Astrocyte of the cerebellum (primary cell): ENCODE measurements around the gene GRIK2.
"Not testable (repeated sequence)": the region's sequence is repeated elsewhere in the genome, so short reads cannot be mapped to it uniquely, and the experiment has no call there.

ENCODE experiments used
- DNase-seq: peaks from one replicate; pipeline ENCODE4 v3.0.0-alpha.2; 2011; ENCODE audit warnings: low read depth
- H3K4me3 ChIP-seq: 2 replicates; pipeline ENCODE4 v1.5.1; 2011; ENCODE audit warnings: mild to moderate bottlenecking, low read depth, low read length, moderate library complexity
- in situ Hi-C: cut with HindIII; loops from 2 replicates; pipeline ENCODE4 v1.10.0; 2017; ENCODE audit warnings: low sequenced_read_pairs
- TF ChIP-seq, protein P1 (sequence below): IDR thresholded peaks from 2 replicates; pipeline ENCODE4 v1.5.1; 2012; ENCODE audit warnings: low read length, low read depth, moderate library complexity, mild to moderate bottlenecking; ENCODE audit errors: missing control alignments

The GRIK2 gene

DNA sequence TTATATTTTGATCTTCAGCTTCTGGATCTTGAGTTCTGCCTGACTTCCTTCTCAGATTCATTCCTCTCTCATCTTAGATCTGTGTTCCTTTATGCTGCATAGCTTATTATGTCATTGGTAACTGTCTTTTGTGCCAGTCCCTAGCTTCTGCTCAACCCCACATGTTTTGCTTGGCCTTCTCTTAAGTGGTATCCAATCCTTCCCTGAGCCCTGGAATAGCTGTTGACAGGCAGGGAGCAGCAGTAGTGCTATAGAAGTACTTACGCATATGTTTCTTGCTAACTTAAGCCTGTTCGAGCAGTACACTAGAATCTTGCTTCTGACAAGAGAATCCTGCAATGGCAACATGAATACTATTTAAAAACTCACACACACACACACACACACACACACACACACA lies 13.6 kb upstream of the GRIK2 start:
- no peak for DNase-seq
- H3K4me3 ChIP-seq, result no peak overlapping the region
- in situ Hi-C loops, result no loop called here
- TF ChIP-seq, protein P1, sequence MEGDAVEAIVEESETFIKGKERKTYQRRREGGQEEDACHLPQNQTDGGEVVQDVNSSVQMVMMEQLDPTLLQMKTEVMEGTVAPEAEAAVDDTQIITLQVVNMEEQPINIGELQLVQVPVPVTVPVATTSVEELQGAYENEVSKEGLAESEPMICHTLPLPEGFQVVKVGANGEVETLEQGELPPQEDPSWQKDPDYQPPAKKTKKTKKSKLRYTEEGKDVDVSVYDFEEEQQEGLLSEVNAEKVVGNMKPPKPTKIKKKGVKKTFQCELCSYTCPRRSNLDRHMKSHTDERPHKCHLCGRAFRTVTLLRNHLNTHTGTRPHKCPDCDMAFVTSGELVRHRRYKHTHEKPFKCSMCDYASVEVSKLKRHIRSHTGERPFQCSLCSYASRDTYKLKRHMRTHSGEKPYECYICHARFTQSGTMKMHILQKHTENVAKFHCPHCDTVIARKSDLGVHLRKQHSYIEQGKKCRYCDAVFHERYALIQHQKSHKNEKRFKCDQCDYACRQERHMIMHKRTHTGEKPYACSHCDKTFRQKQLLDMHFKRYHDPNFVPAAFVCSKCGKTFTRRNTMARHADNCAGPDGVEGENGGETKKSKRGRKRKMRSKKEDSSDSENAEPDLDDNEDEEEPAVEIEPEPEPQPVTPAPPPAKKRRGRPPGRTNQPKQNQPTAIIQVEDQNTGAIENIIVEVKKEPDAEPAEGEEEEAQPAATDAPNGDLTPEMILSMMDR, result no peak

DNA sequence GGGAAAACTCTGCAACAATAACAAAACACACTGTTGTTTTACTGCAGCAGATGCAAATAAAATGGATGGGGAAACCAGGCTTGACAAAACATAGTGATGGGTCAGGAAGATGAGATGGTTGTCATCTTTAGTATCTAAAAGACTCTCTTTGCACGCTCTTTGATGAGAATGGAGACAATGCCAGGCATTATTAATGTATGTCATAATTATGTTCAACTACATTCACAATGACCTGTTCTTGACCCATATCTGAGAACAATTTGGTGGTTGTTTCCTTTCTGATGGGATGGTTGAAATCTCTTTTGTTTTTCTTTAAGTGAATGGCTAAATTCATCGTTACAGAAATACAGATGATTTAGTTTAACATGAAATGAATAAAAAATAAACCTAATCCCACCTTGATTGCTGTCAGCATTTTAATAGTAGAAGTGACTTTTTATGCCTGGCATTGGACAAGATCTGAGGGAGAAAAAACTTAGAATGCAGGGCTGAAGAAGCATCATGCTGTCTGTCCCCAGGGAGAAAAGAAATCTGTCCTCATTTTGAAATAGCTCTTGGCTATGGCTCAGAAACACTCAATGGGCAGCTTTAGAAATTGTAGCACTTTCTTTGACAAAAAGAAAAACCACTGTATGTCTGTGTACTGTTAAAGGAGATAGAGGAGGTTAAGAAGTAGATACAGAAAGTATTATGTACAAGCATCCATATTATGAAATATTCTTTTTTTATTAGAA lies 12.4 kb upstream of the GRIK2 start:
- in situ Hi-C loops, result no loop called here
- no peak for DNase-seq
- H3K4me3 ChIP-seq, result no peak overlapping the region
- TF ChIP-seq, protein P1, result no peak

DNA sequence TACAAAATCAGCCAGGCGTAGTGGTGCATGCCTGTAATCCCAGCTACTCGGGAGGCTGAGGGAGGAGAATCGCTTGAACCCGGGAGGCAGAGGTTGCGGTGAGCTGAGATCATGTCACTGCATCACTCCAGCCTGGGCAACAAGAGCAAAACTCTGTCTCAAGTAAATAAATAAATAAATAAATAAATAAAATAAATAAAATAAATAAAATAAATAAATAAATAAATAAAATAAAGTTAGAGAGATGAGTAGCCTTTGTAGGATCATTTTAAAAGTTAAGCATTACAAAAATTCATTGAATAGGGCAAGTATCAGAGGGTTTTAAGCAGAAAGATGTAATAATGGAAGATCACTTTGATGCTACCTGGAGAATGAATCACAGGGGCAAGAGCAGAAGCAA lies 9.8 kb upstream of the GRIK2 start:
- H3K4me3 ChIP-seq, DNase-seq, in situ Hi-C loops: not testable (repeated sequence)

DNA sequence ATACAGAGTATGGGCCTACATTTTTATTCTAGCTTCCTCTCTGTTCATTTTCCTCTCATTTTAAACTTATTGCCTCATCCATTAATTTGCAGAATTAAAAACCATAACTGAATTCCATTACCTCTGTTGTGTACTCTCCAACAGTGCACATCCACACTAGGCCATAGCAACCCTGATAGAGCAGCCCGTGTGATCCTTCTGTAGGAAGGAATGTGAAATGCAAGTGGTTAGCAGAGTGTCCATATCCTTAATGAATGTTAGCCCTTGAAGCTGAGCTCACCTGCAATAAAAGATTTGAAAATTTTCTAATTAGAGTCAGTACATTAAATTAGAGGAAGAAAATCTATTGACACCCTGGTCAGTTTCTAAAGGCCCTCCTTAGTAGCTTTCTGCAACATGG lies 6.5 kb upstream of the GRIK2 start:
- in situ Hi-C loops, result no loop called here
- DNase-seq, result no peak
- H3K4me3 ChIP-seq, result no peak overlapping the region
- TF ChIP-seq, protein P1, result peak; percentile 34

DNA sequence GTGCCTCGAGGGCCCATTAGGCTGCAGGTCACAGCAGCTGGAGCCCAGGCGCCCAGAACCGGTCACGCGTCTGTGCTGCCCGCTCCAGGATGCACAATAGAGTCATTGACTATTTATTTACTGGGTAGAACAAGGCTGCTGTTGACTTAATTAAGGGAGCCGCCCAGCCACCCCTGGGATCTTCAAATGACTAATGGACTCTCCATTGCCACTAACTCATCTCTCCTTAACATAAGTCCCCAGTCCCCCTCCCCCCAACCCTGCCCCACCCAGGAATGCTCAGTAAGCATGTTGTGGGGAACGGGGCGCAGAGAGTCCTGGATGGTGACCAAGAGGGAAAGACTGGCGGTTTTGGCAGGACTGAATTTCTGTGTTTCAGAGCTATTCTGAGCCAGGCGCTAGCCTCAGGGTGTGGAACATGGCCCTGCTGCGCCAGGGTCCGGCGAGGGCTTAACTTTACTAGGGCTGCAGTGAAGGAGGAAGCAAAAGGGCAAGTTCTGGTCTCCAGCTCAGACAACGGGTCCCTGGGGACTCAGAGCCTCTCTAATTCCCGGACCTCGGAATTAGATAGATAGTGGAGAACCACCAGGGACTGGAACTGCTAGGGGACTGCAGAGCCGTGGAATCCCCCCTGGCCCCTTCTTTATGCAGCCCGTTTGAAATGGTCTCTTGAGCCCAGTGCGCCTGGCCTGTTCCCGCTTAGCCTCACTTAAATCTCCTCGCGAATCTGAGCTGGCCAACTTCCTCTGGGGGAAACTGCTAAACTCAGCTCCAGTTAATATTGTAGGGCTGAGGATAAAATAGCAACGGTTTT lies 1.5 kb upstream of the GRIK2 start:
- TF ChIP-seq, protein P1, result no peak
- peak overlapping the region; percentile 43 for H3K4me3 ChIP-seq
- no peak for DNase-seq
- in situ Hi-C loops, result no loop called here

DNA sequence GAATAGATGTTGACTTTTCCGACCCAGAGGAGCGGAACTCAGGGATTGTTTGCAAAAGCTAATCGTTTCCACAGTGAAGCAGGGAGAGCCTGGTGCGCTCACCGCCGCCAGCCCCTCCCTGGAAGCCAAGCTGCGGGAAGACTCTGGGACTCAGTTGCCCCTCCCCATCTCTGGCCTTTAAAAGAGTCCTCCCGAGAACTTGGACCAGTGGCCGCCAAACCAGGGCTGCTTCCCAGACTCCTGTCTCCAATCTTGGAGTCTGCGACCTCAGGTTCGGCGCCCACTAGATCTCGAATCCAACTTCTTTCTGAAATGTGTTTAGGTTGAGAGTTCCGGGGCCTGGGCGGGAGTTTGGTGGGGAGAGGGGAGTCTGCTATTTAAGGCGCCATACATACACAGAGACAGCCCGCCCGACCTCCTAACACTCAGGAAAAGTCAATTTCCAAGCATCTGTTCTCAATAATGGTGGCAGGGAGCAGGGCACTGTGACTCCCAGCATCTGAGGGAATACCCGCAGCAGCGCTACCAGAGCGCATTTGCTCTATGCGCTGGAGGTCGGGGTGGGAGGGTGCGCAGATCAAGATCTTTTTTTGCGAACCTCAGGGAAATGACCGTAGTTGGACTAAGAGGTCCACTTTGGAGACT lies 800 bp upstream of the GRIK2 start:
- in situ Hi-C loops, result no loop called here
- DNase-seq, result no peak
- TF ChIP-seq, protein P1, result no peak
- peak overlapping the region; percentile 43 for H3K4me3 ChIP-seq
